Skin of body (tissue), 2 donors: ENCODE data around the gene PDE4D. TPM values are rescaled to one million over a fixed set of nuclear protein-coding genes. Genes with fewer than 3 reads are reported as not detected.
"Not testable (repeated sequence)": the region's sequence is repeated elsewhere in the genome, so short reads cannot be mapped to it uniquely, and the experiment has no call there.

ENCODE experiments used
- DNase-seq: peaks from one replicate; lab custom pipeline; 2025; lab: John Stamatoyannopoulos, UW
- total RNA-seq: library from RNA; depleted of rRNA; stranded (reverse); fragments of >200 nt; gene quantifications from one replicate; pipeline ENCODE4 v1.2.3, GENCODE V29; 2014

PDE4D gene
- total RNA-seq, 1 donor from 2014 or later, result 39.7 TPM

- no peak for DNase-seq
Observed at GRCh38 chr5:59609501-59610265, 283.8 kb downstream of the PDE4D start.

GRCh38 chr5:59608745-59609144 lies 284.8 kb downstream of the PDE4D start:
- no peak for DNase-seq

- no peak for DNase-seq
Observed at GRCh38 chr5:59607138-59607765, 286.3 kb downstream of the PDE4D start.

GRCh38 chr5:59605915-59606314 lies 287.6 kb downstream of the PDE4D start:
- no peak for DNase-seq

- no peak for DNase-seq
Observed at GRCh38 chr5:59604111-59604510, 289.4 kb downstream of the PDE4D start.

- no peak for DNase-seq
Observed at GRCh38 chr5:59600998-59601397, 292.5 kb downstream of the PDE4D start.

GRCh38 chr5:59600153-59600552 lies 293.4 kb downstream of the PDE4D start:
- DNase-seq, result no peak

GRCh38 chr5:59599729-59600128 lies 293.8 kb downstream of the PDE4D start:
- no peak for DNase-seq

GRCh38 chr5:59598547-59598874 lies 295.0 kb downstream of the PDE4D start:
- no peak for DNase-seq

- DNase-seq, result no peak
Observed at GRCh38 chr5:59597690-59598546, 295.6 kb downstream of the PDE4D start.

GRCh38 chr5:59596586-59597350 lies 296.8 kb downstream of the PDE4D start:
- no peak for DNase-seq

GRCh38 chr5:59594118-59594517 lies 299.4 kb downstream of the PDE4D start:
- not testable (repeated sequence) for DNase-seq

- no peak for DNase-seq
Observed at GRCh38 chr5:59593439-59594007, 300.0 kb downstream of the PDE4D start.

- DNase-seq, result peak; percentile 60
Observed at GRCh38 chr5:59592101-59592500, 301.4 kb downstream of the PDE4D start.

GRCh38 chr5:59591162-59591561 lies 302.4 kb downstream of the PDE4D start:
- DNase-seq, result no peak

GRCh38 chr5:59588922-59589321 lies 304.6 kb downstream of the PDE4D start:
- DNase-seq, result no peak

GRCh38 chr5:59587489-59588337 lies 305.8 kb downstream of the PDE4D start:
- DNase-seq, result peak; percentile 79

- peak; percentile 34 for DNase-seq
Observed at GRCh38 chr5:59586841-59587240, 306.7 kb downstream of the PDE4D start.

- no peak for DNase-seq
Observed at GRCh38 chr5:59584858-59585846, 308.4 kb downstream of the PDE4D start.
